Measurements from ENCODE around the gene AAMDC.
"Not testable (repeated sequence)": the region's sequence is repeated elsewhere in the genome, so short reads cannot be mapped to it uniquely, and the experiment has no call there.

DNA sequence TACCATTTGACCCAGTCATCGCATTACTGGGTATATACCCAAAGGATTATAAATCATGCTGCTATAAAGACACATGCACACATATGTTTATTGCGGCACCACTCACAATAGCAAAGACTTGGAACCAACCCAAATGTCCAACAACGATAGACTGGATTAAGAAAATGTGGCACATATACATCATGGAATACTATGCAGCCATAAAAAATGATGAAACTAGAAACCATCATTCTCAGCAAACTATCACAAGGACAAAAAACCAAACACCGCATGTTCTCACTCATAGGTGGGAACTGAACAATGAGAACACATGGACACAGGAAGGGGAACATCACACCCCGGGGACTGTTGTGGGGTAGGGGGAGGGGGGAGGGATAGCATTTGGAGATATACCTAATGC is 68.1 kb downstream of the AAMDC start:
- TF ChIP-seq, protein P1, sequence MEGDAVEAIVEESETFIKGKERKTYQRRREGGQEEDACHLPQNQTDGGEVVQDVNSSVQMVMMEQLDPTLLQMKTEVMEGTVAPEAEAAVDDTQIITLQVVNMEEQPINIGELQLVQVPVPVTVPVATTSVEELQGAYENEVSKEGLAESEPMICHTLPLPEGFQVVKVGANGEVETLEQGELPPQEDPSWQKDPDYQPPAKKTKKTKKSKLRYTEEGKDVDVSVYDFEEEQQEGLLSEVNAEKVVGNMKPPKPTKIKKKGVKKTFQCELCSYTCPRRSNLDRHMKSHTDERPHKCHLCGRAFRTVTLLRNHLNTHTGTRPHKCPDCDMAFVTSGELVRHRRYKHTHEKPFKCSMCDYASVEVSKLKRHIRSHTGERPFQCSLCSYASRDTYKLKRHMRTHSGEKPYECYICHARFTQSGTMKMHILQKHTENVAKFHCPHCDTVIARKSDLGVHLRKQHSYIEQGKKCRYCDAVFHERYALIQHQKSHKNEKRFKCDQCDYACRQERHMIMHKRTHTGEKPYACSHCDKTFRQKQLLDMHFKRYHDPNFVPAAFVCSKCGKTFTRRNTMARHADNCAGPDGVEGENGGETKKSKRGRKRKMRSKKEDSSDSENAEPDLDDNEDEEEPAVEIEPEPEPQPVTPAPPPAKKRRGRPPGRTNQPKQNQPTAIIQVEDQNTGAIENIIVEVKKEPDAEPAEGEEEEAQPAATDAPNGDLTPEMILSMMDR (IDR thresholded peaks at IDR 0.05) = not testable (repeated sequence)
- not testable (repeated sequence) for TF ChIP-seq ZFX (IDR thresholded peaks at IDR 0.05; ENCODE audit: borderline replicate concordance)

Data from 22Rv1 (cell line).